GM21360 (cell line): ENCODE data around the gene AGAP1.

Experiments used
- ATAC-seq: cut with Tn5 transposase; IDR thresholded peaks from one replicate; pipeline ENCODE4 v1.9.1; 2021; ENCODE audit warnings: mild to moderate bottlenecking, moderate library complexity; ENCODE audit not compliant: unreplicated experiment

AGAP1 gene

DNA sequence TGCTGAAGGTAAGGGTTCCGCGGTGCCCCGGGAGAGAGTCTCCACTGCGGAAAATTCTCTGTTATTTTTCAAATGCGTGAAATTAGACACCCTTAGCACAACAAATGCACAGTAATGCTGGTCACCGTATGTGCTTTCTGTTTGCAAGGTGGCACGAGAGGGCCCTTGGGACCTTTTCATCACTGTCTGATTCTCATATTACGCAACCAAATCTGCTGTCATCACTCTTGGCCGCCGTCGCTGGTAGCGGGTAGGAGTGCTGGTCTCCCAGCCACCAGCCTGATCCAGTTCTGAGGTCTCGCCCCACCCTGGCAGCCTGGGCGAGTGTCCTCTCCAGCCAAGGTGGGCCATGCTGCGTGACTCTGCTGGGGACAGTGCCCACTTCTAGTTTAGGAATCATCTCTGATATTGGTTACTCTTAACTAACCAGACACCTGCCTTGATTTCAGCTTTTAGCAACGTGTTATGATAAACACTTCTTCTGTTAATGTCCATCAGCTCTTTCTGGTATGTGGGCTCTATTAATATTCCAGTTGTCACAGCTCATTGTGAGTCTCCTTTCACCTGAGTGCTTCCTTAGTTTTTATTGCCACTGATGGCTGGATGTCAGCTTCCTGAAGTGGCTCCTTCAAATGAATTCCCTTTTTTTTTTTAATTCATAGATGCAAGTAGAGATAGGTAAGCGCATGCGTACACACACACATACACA is 474.9 kb downstream of the AGAP1 start:
- no peak for ATAC-seq

DNA sequence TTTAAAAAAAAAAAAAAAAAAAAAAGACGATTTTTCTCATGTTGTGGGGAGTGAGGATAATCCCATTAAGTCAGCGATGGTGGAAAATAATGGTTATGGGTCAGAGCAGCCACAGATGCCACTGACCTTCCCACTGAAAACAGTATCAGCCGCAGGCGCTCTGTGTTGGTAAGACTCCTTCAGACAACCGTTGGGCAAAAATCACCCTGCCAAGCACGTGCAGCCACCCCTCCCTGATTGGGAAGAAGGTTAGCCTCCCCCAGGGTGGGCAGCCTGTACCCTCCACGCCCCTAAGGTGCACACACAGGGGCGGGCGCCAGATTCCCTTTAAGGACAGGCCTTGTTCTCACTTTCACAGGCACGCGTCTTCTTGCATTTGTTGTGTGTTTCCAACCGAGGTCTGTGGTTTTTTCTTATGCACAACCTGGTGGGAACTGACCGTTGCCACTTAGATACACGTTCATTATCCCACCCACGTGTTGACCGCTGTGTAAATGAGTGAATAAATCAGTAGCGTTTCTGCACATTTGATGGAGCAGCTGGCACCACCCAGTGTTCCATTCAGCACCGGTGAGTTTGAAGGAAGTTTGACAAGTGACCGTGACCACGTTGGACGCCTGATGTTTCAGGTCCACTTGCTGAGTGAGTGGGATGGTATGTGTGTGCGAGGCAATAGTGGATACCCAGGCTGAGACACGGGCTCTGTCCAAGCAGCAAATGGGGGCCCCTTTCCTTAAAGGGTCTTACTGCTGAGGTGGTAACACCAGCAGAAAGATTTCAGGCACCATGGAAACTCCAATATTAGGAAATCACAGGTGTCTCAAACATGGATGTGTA is 476.6 kb downstream of the AGAP1 start:
- ATAC-seq, result no peak

DNA sequence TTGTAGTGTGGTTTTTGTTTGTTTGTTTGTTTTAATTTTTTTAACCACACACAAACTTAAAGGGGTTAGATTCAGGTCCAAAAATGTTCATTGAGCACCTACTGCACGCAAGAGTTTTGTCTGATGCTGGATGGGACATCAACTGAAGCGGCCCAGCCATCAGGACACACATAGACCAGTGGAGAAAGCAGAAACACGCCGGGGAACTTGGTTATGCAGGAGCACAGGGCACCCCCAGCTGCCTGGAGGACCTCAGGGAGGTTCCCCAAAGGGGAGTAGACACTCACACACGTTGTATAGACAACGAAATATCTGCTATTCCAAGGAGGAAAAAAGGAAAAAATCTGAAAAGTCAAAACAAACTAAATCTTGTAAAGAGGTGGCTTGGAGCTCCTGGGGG is 482.7 kb downstream of the AGAP1 start:
- no peak for ATAC-seq

DNA sequence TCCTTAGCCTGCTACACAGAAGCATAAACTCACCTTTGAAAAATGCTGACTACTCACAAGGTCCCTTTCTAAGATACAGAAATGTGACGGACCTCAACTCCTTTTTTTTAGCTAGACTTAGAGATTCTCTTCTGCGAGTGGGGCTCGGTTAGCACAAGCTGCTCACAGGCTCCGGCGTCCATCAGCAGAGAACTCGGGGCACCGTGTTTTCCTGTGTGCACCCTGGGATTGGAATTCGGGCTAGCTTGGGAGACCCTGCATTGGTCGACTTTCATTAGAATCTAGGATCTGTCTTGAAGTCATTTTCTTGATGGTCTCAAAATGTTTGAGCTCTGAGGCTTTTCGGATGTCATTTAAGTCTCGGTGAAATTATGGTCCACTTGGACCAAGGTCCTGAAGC is 483.1 kb downstream of the AGAP1 start:
- no peak for ATAC-seq

DNA sequence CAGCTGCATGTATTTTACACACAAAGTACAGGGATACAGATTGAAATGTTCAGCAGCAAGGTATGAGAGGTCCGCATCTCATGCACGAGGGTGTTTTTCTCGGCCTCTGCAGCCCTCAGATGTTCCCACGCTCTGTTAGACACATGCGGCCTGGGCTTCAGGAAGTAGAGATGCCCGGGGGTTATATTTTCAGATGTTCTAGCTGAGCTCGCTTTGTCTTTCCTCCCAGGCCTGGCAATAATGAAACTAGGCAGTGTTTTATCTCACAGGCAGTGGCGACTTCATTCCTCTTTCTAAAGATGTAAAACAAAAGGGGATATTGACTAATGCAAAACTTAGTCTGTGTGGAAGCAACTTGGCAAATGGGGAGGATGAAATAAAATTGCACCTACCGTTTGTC is 483.6 kb downstream of the AGAP1 start:
- ATAC-seq, result no peak

GRCh38 chr2:235978022-235978421 is 484.2 kb downstream of the AGAP1 start:
- no peak for ATAC-seq

DNA sequence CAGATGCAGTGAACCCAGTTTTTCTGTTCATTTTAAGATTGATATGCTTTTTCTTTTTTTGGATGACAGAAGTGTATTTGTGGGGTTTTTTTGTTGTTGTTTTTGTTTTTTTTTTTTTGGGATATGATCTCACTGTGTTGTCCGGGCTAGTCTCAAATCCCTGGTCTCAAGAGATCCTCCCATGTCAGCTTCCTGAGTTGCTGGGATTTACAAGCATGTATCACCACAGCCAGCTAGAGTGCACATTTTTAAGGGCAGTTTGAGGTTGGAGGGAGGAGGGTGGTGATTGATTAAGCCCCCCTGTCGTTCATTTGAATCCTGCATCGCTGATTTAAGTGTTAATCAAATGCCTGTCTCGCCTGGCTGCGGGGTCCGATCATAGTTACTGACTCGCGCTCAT is 485.2 kb downstream of the AGAP1 start:
- ATAC-seq, result no peak

DNA sequence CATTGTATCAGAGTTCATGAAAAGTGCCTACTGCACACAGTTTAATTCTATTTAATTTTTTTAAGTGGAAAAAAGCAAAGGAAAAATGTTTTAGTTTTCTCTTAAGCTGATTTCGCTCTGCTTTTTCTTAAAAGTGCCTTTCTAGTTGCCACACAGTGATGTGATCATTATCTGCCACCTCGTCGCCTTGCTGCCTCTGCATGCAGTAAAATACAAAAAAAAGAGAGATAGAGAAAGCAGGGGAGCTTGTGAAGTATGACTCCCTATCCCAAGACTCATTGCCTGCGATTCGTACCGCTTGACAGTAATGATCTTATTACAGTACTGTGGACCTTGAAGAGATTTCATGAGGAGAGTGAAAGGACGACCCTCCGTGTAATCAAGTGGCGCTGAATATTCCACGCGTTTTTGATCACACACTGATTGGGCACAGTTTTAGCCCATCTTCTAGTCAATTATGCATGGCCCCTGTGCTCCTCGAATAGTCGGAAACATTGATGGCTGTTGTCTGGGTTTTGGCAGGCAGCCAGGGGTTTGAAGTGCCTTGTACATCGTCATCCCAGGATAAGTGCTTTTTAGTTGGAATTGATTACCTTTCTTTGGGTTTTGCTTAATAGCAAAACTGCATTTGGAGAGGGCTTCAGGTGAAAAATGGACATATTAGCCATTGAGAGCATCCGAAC is 486.1 kb downstream of the AGAP1 start:
- ATAC-seq, result no peak

- ATAC-seq, result no peak
These were observed 487.8 kb downstream of the AGAP1 start for GRCh38 chr2:235981631-235982030.

- ATAC-seq, result no peak
These were observed 489.2 kb downstream of the AGAP1 start for GRCh38 chr2:235983016-235983415.

DNA sequence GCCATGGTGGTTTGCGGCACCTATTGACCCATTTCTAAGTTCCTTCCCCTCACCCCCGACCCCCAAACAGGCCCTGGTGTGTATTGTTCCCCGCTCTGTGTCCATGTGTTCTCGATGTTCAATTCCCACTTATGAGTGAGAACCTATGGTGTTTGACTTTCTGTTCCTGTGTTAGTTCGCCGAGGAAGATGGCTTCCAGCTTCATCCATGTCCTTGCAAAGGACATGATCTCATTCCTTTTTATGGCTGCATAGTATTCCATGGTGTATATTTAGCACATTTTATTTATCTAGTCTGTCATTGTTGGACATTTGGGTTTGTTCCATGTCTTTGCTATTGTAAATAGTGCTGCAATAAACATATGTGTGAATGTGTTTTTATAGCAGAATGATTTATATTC is 490.7 kb downstream of the AGAP1 start:
- no peak for ATAC-seq

DNA sequence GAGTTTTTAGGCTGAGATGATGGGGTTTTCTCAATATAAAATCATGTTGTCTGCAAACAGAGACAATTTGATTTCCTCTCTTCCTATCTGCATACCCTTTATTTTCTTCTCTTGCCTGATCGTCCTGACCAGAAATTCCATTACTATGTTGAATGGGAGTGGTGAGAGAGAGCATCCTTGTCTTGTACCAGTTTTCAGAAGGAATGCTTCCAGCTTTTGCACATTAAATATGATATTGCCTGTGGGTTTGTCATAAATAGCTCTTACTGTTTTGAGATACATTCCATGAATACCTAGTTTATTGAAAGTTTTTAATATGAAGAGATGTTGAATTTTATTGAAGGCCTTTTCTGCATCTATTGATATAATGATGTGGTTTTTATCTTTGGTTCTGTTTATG is 492.5 kb downstream of the AGAP1 start:
- no peak for ATAC-seq

GRCh38 chr2:235988271-235989015 is 494.6 kb downstream of the AGAP1 start:
- ATAC-seq, result no peak

GRCh38 chr2:235989591-235989990 is 495.7 kb downstream of the AGAP1 start:
- no peak for ATAC-seq

DNA sequence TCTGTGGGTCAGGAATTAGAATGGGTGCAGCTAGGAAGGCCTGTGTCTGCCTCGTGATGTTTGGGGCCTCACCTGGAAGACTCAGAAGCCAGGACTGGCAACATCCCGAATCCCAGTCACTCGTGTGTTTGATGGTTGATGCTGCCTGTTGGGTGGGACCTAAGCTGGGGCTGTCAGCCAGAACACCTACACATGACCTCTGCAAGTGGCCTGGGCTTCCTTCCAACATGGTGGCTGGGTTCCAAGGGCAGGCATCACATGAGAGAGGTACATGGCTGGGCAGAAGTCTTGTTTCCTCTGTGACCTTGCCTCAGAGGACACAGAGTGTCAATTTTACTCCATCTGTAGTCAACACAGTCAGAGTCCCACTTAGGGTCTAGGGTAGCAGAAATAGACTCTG is 496.5 kb downstream of the AGAP1 start:
- no peak for ATAC-seq

DNA sequence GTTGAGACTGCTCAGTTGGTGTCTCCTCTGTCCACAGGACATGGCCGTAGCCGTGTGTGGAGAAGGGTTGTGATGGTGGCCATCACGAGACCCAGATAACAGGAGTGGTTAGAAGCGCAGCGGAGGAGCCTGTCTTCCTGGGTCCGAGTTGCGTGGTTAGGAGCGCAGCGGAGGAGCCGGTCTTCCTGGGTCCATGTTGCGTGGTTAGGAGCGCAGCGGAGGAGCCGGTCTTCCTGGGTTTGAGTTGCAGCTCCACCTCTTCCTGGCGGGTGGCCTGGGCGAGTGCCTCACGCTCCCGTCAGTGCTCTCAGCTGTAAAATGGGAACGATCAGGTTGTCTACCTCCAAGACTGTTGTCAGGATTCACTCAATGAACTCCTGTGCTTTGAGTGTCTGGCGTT is 498.2 kb downstream of the AGAP1 start:
- no peak for ATAC-seq

- no peak for ATAC-seq
These were observed 502.6 kb downstream of the AGAP1 start for GRCh38 chr2:235996419-235996818.

- no peak for ATAC-seq
These were observed 505.2 kb downstream of the AGAP1 start for GRCh38 chr2:235999011-235999410.

DNA sequence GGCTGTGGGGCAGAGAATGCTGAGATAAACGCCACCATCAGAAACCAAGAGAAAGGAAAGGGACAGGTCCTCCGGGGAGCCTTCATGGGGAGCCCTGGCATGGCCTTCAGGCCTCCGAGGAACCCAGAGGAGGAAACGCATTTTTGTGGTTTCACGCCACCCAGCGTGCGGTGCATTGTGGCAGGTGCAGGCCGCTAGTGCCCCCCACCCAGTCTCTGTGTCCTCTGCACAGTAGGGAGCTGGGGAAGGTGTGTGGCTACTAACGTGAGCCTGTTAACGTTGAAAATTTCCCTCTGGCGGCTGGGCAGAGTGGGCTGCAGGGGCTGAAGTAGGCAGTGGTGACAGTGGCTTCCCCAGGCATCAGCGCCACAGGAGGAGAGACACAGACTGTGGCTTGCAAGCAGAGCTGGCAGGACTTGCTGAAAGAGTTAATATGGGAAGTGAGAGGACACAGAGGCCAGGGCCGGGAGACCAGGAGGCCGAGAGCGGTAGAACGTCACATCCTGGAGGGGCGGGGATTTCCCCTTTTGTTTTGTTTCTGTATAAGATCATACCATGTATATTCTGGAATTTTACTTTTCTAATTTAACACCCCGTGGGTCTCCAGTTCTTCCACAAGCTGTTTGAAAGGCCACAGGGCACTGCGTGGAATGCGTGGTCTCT is 507.5 kb downstream of the AGAP1 start:
- no peak for ATAC-seq

DNA sequence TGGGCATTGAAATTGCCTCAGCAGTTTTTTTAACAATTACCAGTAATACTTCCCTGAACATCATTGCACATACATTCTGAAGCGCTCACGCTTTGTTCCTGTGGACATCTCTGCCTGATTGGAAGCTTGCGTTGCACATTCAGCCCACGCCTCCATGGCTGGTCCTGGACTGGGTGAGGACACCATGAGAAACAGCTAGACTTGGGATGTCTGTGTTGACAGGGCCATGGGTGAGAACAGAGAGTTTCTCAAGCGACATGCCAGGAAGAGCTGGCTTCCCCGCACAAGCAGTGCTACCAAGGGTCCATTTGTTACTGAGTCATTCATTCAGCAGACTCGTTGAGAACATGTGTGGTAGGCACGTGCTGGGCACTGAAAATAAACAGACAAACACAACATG is 508.0 kb downstream of the AGAP1 start:
- no peak for ATAC-seq

- ATAC-seq, result no peak
These were observed 514.2 kb downstream of the AGAP1 start for GRCh38 chr2:236008006-236008405.
